ENCODE results near the gene NECAP2.

GRCh38 chr1:16410803-16411202 is 29.7 kb upstream of the NECAP2 start:
- TF ChIP-seq POLR2A (IDR thresholded peaks at IDR 0.05) (no peak), CTCF (IDR thresholded peaks at IDR 0.05) (no peak)
